Heart right ventricle (tissue), 16 donors: ENCODE data around the gene IYD. TPM values are rescaled to one million over a fixed set of nuclear protein-coding genes. Genes with fewer than 3 reads are reported as not detected.

Source experiments
- ATAC-seq, 8 donors: fragments of 200-7000 bp; cut with Tn5 transposase; one replicate each; pipeline ENCODE4 v1.9.1; 2020; ENCODE audit warnings: mild to moderate bottlenecking in 8 of 8, moderate library complexity in 8 of 8, moderate number of reproducible peaks in 1 of 8
- DNase-seq, 2 donors: peaks; one replicate each; pipeline ENCODE4 v3.0.0-alpha.2; 2020
- H3K27ac ChIP-seq, 10 donors: fragments of 200-600 bp; sonication (generic) in 2 of 10; one replicate each; pipeline versions ENCODE4 v1.5.0 to v1.8.0; 2020 to 2022; ENCODE audit warnings: mild to moderate bottlenecking in 3 of 10
- H3K27me3 ChIP-seq, 7 donors: fragments of 200-600 bp; one replicate each; pipeline ENCODE4 v1.8.0; 2021 to 2022; ENCODE audit warnings: mild to moderate bottlenecking in 2 of 7
- H3K36me3 ChIP-seq, 9 donors: fragments of 200-600 bp; sonication (generic) in 1 of 9; one replicate each; pipeline versions ENCODE4 v1.5.0 to v1.8.0; 2020 to 2022; ENCODE audit warnings: mild to moderate bottlenecking in 2 of 9
- H3K4me1 ChIP-seq, 9 donors: fragments of 200-600 bp; sonication (generic) in 1 of 9; one replicate each; pipeline versions ENCODE4 v1.5.0 to v1.8.0; 2020 to 2022; ENCODE audit warnings: mild to moderate bottlenecking in 4 of 9
- H3K4me3 ChIP-seq, 10 donors: fragments of 200-600 bp; sonication (generic) in 2 of 10; one replicate each; pipeline versions ENCODE4 v1.5.0 to v1.8.0; 2020 to 2022; ENCODE audit warnings: mild to moderate bottlenecking in 7 of 10, moderate library complexity in 2 of 10
- H3K9me3 ChIP-seq, 11 donors: fragments of 200-600 bp in 10 of 11; sonication (generic) in 2 of 11; one replicate each; pipeline versions ENCODE4 v1.5.0 to v1.8.0; 2013 to 2022; ENCODE audit warnings: mild to moderate bottlenecking in 2 of 11, control low read depth in 1 of 11, moderate library complexity in 1 of 11
- CTCF ChIP-seq, 9 donors: fragments of 200-600 bp; sonication (generic) in 2 of 9; IDR thresholded peaks; one replicate each; pipeline versions ENCODE4 v1.5.0 to v1.8.0; 2021 to 2022; ENCODE audit warnings: antibody characterized with exemption in 9 of 9, mild to moderate bottlenecking in 5 of 9, moderate library complexity in 1 of 9
- WGBS, 2 donors: extraction: QIAGEN DNeasy Blood & Tissue Kit; methylation state at CpG; one replicate each; pipeline ENCODE4 v1.1.7; 2013; ENCODE audit warnings: inconsistent platforms in 1 of 2; 5-methylcytosine and 5-hydroxymethylcytosine counted together
- intact Hi-C, 10 donors: fragments of 100-400 bp; cut with DNase I; formaldehyde crosslinking; loops; one replicate each; pipeline versions ENCODE4 v1.11.1 to v1.14.2; 2022
- polyA plus RNA-seq, 2 donors: library from polyadenylated mRNA; stranded (reverse); fragments of 200-250 nt; gene quantifications; one replicate each; pipeline ENCODE4 v1.2.3, GENCODE V29; 2013
- total RNA-seq, 10 donors: library from RNA; stranded (reverse); fragmentation: NEBNext Ultra II Directional in 3 of 10; extraction: Animal tissue kit (Norgen Biotek cat#: 25700) in 3 of 10; gene quantifications; one replicate each; pipeline versions ENCODE4 v1.2.1 to v1.2.4, GENCODE V29; 2021 to 2023
- donor health status: Arrhythmogenic right ventricular cardiomyopathy.
- donor health status: ischemic (EF 13 %, LVEDD 7.1; RV severe dilation, severe dysfunction).
- donor health status: healthy with polysubstance abuse.
- donor health status: DM: no; HTN: yes; CAD: no.
- donor health status: DM: no; HTN: no; CAD: no.
- donor health status: ischemic (EF 25% LVEDD 6.9; RV normal size, moderate dysfunction).
- donor health status: ischemic (EF 25% LVEDD 5.7; RV mildly dilated, moderate dysfunction).
- donor health status: healthy.
- donor health status: DM: yes; HTN: yes; CAD: no.
- donor health status: Ischemic cardiomyopathy.
- donor health status: ischemic (EF 35%, LVEDD 5.7; RV mildly dilated, moderate dysfunction).
- donor health status: nonischemic (EF 11% LVEDD 7.7; RV severe dilation, severe dysfunction).
- donor health status: DM: yes; HTN: yes; CAD: no.
- donor health status: PGD.
- donor health status: ischemic (EF 29% LVEDD 5.4; RV normal size, mild dysfunction).
- donor health status: nonischemic (EF 23%, LVEDD 6.1; RV moderate dilation, normal function).

Gene IYD
- total and polyA plus RNA-seq, 12 donors = not detected

- Histone ChIP-seq H3K4me3 (no peak overlapping the region), H3K36me3 (no peaks in the 10 kb centered on the region), H3K27ac (no peak overlapping the region), H3K4me1 (peaks cover 0 to 5% (median 0%) of the 10 kb centered on the region in 9 donors), H3K27me3 (no peaks in the 10 kb centered on the region), H3K9me3 (peaks cover 0 to 10% (median 0%) of the 10 kb centered on the region in 11 donors)
- no peak for ATAC-seq
- WGBS, 2 donors = 72 to 77% methylated on average over 10 of the region's 10 CpGs
- no peak for TF ChIP-seq CTCF (IDR thresholded peaks at IDR 0.05)
- intact Hi-C loops = no loop called here
- DNase-seq = no peak
Observed at GRCh38 chr6:150435832-150436231, 67.0 kb downstream of the IYD start.

- H3K27me3 ChIP-seq = no peaks in the 10 kb centered on the region
- H3K36me3 ChIP-seq = no peaks in the 10 kb centered on the region
- 94 to 97% methylated on average over 8 of the region's 8 CpGs for WGBS, 2 donors
- TF ChIP-seq CTCF (IDR thresholded peaks at IDR 0.05) = no peak
- ATAC-seq = no peak
- peaks cover 0 to 12% (median 0%) of the 10 kb centered on the region in 11 donors for H3K9me3 ChIP-seq
- no peak overlapping the region for H3K27ac ChIP-seq
- DNase-seq = no peak
- H3K4me1 ChIP-seq = peaks cover 0 to 5% (median 0%) of the 10 kb centered on the region in 9 donors
- intact Hi-C loops = no loop called here
- no peak overlapping the region for H3K4me3 ChIP-seq
Observed at GRCh38 chr6:150439373-150439772, 70.6 kb downstream of the IYD start.

GRCh38 chr6:150443621-150444020, 74.8 kb downstream of the IYD start:
- no peak overlapping the region for H3K27ac ChIP-seq
- H3K27me3 ChIP-seq = no peaks in the 10 kb centered on the region
- H3K4me3 ChIP-seq = no peak overlapping the region
- TF ChIP-seq CTCF (IDR thresholded peaks at IDR 0.05) = no peak
- H3K9me3 ChIP-seq = peaks cover 0 to 12% (median 0%) of the 10 kb centered on the region in 11 donors
- DNase-seq (no peak), ATAC-seq (no peak)
- intact Hi-C loops = loop anchor here in 1 of 10 donors (5.0 kb wide), 1 partner anchor 139 kb away; no protein-coding TSS in a partner anchor
- no peaks in the 10 kb centered on the region for H3K4me1 ChIP-seq
- 52 to 82% methylated on average over 5 of the region's 5 CpGs for WGBS, 2 donors
- no peaks in the 10 kb centered on the region for H3K36me3 ChIP-seq

GRCh38 chr6:150444308-150444707, 75.5 kb downstream of the IYD start:
- Histone ChIP-seq H3K36me3 (no peaks in the 10 kb centered on the region), H3K9me3 (peaks cover 0 to 12% (median 0%) of the 10 kb centered on the region in 11 donors), H3K4me1 (no peaks in the 10 kb centered on the region), H3K4me3 (no peak overlapping the region), H3K27me3 (no peaks in the 10 kb centered on the region), H3K27ac (no peak overlapping the region)
- DNase-seq = no peak
- 73 to 86% methylated on average over 6 of the region's 6 CpGs for WGBS, 2 donors
- TF ChIP-seq CTCF (IDR thresholded peaks at IDR 0.05) = no peak
- intact Hi-C loops = loop anchor here in 1 of 10 donors (5.0 kb wide), 1 partner anchor 138 kb away; no protein-coding TSS in a partner anchor
- ATAC-seq = no peak
